ENCODE results near the gene TTC21A. TPM values are rescaled to one million over a fixed set of nuclear protein-coding genes. Genes with fewer than 3 reads are reported as not detected.

Gene TTC21A
- total RNA-seq, 1 donor from 2014 or later: 1.2 TPM

DNA sequence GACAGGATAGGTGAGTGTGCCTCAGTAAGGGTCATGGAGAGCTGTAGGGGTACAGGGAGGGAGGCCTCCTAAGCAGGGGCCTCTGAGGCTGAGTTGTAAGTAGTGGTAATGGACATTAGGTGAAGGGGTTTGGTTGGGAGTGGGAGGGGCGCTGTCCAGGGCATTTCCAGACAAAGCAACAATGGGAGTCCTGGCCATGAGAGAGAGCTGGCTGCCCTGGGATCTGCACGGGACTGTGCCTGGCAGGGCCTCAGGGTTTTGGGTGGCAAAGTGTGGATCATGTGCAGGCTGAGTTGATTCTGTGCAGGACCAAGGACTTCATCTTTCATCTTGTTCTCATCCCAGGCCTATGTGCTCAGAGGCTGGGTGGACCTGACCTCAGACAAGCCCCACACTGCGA is 4.6 kb downstream of the TTC21A start:
- no peak for ATAC-seq
- intact Hi-C loops (cut with DNase I): no loop called here
- no peak for DNase-seq (ENCODE audit: missing footprints)

- DNase-seq (ENCODE audit: missing footprints) (no peak), ATAC-seq (no peak)
- intact Hi-C loops (cut with DNase I): no loop called here
Observed at GRCh38 chr3:39112535-39112934, 5.1 kb downstream of the TTC21A start.

- DNase-seq (ENCODE audit: missing footprints): no peak
- ATAC-seq: no peak
- intact Hi-C loops (cut with DNase I): no loop called here
Observed at GRCh38 chr3:39113291-39113690, 5.8 kb downstream of the TTC21A start.

DNA sequence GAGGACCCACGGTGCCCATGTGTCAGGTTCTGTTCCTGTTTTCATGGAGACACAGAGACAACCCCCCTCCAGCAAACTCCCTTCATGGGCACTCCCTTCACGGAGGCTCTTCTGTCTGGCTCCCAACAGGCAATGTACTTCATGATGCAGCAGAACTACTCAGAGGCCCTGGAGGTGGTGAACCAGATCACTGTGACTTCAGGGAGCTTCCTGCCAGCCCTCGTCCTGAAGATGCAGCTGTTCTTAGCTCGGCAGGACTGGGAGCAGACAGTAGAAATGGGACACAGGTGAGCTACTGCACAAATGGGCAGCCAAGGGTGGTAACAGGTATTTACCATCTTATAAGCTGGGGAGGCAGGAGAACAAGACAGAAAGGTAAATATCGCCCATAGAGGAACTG is 7.0 kb downstream of the TTC21A start:
- ATAC-seq (no peak), DNase-seq (ENCODE audit: missing footprints) (no peak)
- intact Hi-C loops (cut with DNase I): no loop called here

DNA sequence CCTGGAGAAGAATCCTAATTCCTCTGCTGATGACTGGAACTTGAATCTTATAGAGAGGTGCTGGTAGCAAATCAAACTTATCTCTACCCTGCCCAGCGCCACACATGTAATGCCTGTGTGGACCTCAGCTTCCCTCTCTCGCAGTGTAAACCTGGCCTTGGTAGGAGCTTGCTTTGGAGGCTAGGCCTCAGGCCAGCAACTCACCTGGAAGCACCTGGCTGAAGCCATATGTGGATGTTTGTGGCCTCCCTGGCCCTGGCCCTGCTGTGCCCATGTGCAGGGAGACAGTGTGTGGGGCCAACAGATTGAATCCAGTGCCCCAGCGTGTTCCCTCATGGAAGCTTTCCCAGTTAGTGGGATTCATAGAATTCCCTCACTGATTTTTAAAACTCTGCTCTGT is 8.4 kb downstream of the TTC21A start:
- ATAC-seq (no peak), DNase-seq (ENCODE audit: missing footprints) (no peak)
- intact Hi-C loops (cut with DNase I): no loop called here

- DNase-seq (ENCODE audit: missing footprints): no peak
- ATAC-seq: no peak
- intact Hi-C loops (cut with DNase I): no loop called here
Observed at GRCh38 chr3:39118079-39118478, 10.6 kb downstream of the TTC21A start.

- intact Hi-C loops (cut with DNase I): no loop called here
- DNase-seq (ENCODE audit: missing footprints) (no peak), ATAC-seq (no peak)
Observed at GRCh38 chr3:39118931-39119660, 11.6 kb downstream of the TTC21A start.

DNA sequence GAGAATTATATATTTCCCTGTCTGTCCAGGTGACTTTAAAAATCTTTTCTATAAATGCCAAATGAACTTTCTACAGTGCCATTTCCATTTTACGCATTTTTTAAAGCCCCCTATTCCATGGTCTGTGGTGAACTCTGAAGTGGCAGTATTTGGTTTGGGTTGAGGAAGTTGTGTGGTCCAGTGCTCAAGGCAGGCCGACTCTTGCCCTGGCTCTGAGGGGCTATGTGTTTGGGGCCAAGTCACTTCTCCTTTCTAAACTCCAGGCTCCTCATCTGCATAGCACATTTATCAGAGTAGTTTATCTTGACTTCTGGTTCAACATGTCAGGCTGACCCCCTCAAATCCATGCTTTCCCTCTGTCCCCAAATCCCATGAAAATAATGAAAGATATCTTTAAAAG is 14.1 kb downstream of the TTC21A start:
- intact Hi-C loops (cut with DNase I): no loop called here
- no peak for DNase-seq (ENCODE audit: missing footprints)
- ATAC-seq: no peak

GRCh38 chr3:39122813-39123212 is 15.3 kb downstream of the TTC21A start:
- ATAC-seq: no peak

GRCh38 chr3:39124876-39125840 is 17.7 kb downstream of the TTC21A start:
- DNase-seq (ENCODE audit: missing footprints) (no peak), ATAC-seq (no peak)
- intact Hi-C loops (cut with DNase I): loop anchor here (5.0 kb wide), 1 partner anchor 67 kb away; the partner anchor contains the start of gene XIRP1

More at GRCh38 chr3:39122813-39123212, 15.3 kb downstream of the TTC21A start:
- intact Hi-C loops (cut with DNase I): no loop called here
- DNase-seq (ENCODE audit: missing footprints): no peak

- intact Hi-C loops (cut with DNase I): loop anchor here (1.0 to 5.0 kb wide), 3 partner anchors 66 to 166 kb away; partner anchors contain the start of gene XIRP1
- ATAC-seq: no peak
- DNase-seq (ENCODE audit: missing footprints): no peak
Observed at GRCh38 chr3:39125841-39126500, 18.5 kb downstream of the TTC21A start.

GRCh38 chr3:39126532-39127071 is 19.1 kb downstream of the TTC21A start:
- DNase-seq (ENCODE audit: missing footprints) (no peak), ATAC-seq (no peak)
- intact Hi-C loops (cut with DNase I): loop anchor here (1.0 to 5.0 kb wide), 3 partner anchors 66 to 166 kb away; partner anchors contain the start of gene XIRP1

DNA sequence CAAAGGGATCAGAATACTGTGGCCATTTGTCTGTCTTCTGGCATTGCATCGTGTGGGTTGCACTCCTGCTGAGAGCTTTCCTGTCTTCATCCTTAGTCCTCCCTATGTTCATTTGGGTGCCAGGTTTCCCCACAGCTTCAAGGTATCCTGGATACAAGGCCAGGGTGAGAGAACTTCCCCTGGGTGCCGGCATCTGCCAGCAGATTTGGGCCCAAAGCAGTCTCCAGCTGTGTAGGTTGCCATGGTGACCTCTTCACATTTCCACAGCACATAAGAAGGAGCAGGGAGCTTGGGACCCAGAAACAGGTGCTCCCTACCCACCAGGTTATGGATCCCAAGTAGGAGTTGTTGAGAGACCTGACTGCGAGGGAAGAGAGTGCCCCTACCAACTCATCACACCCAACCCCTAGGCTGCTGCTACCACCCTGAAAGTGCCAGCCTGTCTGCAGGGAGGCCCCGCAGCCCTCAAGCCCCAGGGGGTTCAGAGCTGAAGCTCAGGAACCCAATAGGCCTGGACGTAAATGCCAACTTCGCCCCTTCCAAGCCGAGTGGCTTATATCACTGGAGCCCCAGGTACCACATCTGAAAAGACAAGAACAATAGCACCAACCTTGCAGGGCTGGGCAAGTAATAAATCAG is 19.9 kb downstream of the TTC21A start:
- intact Hi-C loops (cut with DNase I): loop anchor here (5.0 kb wide), 1 partner anchor 65 kb away; the partner anchor contains the start of gene XIRP1
- ATAC-seq: no peak
- no peak for DNase-seq (ENCODE audit: missing footprints)

DNA sequence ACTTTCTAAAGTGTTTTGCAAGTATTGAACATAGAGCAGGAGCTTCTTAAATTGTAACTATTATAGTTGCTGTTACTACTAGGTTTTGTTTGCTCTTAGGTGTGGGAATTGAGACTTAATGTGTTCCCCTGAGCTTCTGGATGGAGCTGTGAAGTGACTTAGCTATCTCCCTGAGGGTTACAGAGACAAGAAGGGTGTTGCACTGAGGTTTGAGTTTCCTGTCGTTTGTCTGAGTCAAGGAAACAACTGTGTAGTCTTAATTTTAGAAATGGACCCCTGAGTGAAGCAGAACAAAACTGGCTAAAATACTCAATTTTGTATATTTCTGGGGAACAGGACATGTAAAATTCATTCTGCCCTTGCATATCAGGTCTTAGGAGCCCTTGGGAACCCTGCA is 20.4 kb downstream of the TTC21A start:
- intact Hi-C loops (cut with DNase I): loop anchor here (5.0 kb wide), 1 partner anchor 64 kb away; the partner anchor contains the start of gene XIRP1
- DNase-seq (ENCODE audit: missing footprints) (no peak), ATAC-seq (no peak)

DNA sequence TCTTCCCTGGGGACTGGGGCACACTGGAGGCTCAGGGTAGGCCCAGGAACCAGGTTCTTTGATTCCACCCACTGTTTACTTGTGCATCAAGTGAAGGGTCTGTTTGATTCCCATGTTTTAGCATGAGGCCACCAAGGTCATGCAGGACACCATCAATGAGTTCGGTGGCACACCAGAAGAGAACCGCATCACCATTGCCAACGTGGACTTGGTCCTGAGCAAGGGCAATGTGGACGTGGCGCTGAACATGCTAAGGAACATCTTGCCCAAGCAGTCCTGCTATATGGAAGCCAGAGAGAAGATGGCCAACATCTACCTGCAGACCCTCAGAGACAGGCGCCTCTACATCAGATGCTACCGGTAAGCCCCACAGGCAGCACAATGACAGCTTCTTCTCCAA is 21.5 kb downstream of the TTC21A start:
- ATAC-seq (no peak), DNase-seq (ENCODE audit: missing footprints) (no peak)
- intact Hi-C loops (cut with DNase I): loop anchor here (5.0 kb wide), 1 partner anchor 63 kb away; the partner anchor contains the start of gene XIRP1

- DNase-seq (ENCODE audit: missing footprints) (no peak), ATAC-seq (no peak)
- intact Hi-C loops (cut with DNase I): no loop called here
Observed at GRCh38 chr3:39130026-39130425, 22.5 kb downstream of the TTC21A start.

GRCh38 chr3:39130693-39131265 is 23.3 kb downstream of the TTC21A start:
- intact Hi-C loops (cut with DNase I): no loop called here
- no peak for DNase-seq (ENCODE audit: missing footprints)
- no peak for ATAC-seq

Measured in Right ventricle myocardium inferior (tissue), 1 donor.